ENCODE data around the gene MTF2. TPM values are rescaled to one million over a fixed set of nuclear protein-coding genes. Genes with fewer than 3 reads are reported as not detected.

MTF2 gene
- total RNA-seq, 6 experiments from 2014 or later = 4.5 to 9.3 (median 7.1) TPM

- Histone ChIP-seq H3K9me3 (no peaks in the 10 kb centered on the region), H3K4me3 (no peak overlapping the region), H3K27me3 (no peaks in the 10 kb centered on the region), H3K4me1 (peaks cover 0 to 18% (median 7%) of the 10 kb centered on the region in 4 donors), H3K36me3 (no peaks in the 10 kb centered on the region), H3K27ac (no peak overlapping the region)
- DNase-seq = no peak
- intact Hi-C loops (cut with DNase I) = no loop called here
- ATAC-seq = no peak
- 100% methylated on average over 2 of the region's 2 CpGs for WGBS (ENCODE audit: insufficient coverage, low coverage, low lambda C conversion rate, missing lambda C conversion rate)
- TF ChIP-seq CTCF (IDR thresholded peaks at IDR 0.05) = no peak
- no peak for TF ChIP-seq POLR2A (IDR thresholded peaks at IDR 0.05)
These were observed 4.9 kb downstream of the MTF2 start for GRCh38 chr1:93083979-93084378.

GRCh38 chr1:93087532-93087931, 8.4 kb downstream of the MTF2 start:
- Histone ChIP-seq H3K4me3 (no peak overlapping the region), H3K4me1 (no peaks in the 10 kb centered on the region), H3K27ac (no peak overlapping the region), H3K36me3 (no peaks in the 10 kb centered on the region), H3K9me3 (no peaks in the 10 kb centered on the region), H3K27me3 (no peaks in the 10 kb centered on the region)
- TF ChIP-seq POLR2A (IDR thresholded peaks at IDR 0.05) (no peak), CTCF (IDR thresholded peaks at IDR 0.05) (no peak)
- WGBS (ENCODE audit: insufficient coverage, low coverage, low lambda C conversion rate, missing lambda C conversion rate) = 85% methylated on average over 1 of the region's 2 CpGs
- intact Hi-C loops (cut with DNase I) = no loop called here
- DNase-seq (no peak), ATAC-seq (no peak)

- no peaks in the 10 kb centered on the region for H3K4me1 ChIP-seq
- 86% methylated on average over 2 of the region's 2 CpGs for WGBS (ENCODE audit: insufficient coverage, low coverage, low lambda C conversion rate, missing lambda C conversion rate)
- no peak overlapping the region for H3K27ac ChIP-seq
- DNase-seq (no peak), ATAC-seq (peak in 1 of 4 donors; percentile 34)
- H3K27me3 ChIP-seq = no peaks in the 10 kb centered on the region
- no peaks in the 10 kb centered on the region for H3K36me3 ChIP-seq
- no peak overlapping the region for H3K4me3 ChIP-seq
- no peak for TF ChIP-seq POLR2A (IDR thresholded peaks at IDR 0.05)
- no peaks in the 10 kb centered on the region for H3K9me3 ChIP-seq
- intact Hi-C loops (cut with DNase I) = no loop called here
These were observed 14.4 kb downstream of the MTF2 start for GRCh38 chr1:93093332-93094006.

DNA sequence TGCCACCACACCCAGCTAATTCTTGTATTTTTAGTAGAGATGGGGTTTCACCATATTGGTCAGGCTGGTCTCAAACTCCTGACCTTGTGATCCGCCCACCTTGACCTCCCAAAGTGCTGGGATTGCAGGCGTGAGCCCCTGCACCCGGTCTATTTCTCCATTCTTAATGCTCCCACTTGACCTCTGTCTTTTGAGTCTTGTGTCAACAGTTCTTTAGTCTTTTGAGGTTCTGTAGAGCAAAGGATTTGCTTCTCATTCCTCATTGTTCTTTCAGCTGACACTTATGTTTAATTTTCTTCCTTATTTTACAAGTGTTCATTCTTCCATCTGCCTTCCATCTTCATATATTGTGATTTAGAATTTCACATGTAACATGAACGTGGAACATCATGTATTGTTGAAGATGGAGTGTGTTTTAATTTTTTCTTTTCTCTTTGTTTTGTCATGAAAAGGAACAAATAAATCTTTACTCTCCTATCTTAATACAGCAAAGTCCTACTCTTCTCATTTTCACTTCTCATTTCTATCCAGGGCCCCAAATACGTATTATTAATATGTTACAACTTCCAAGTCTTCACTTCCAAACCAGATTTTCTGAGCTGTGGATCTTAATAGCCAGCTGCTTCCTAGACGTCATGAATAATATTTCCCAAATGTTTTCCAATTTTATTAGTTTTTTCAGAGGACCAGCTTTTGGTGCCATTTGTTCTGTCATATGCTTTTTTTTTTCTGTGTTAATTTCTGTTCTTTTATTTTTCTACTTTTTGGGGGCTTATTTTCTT, 16.9 kb downstream of the MTF2 start:
- H3K36me3 ChIP-seq = no peaks in the 10 kb centered on the region
- intact Hi-C loops (cut with DNase I) = no loop called here
- no peak for TF ChIP-seq POLR2A (IDR thresholded peaks at IDR 0.05)
- TF ChIP-seq CTCF (IDR thresholded peaks at IDR 0.05) = no peak
- no peaks in the 10 kb centered on the region for H3K27me3 ChIP-seq
- H3K4me1 ChIP-seq = no peaks in the 10 kb centered on the region
- no peak overlapping the region for H3K4me3 ChIP-seq
- DNase-seq (no peak), ATAC-seq (no peak)
- 69% methylated on average over 6 of the region's 6 CpGs for WGBS (ENCODE audit: insufficient coverage, low coverage, low lambda C conversion rate, missing lambda C conversion rate)
- H3K27ac ChIP-seq = no peak overlapping the region
- no peaks in the 10 kb centered on the region for H3K9me3 ChIP-seq

DNA sequence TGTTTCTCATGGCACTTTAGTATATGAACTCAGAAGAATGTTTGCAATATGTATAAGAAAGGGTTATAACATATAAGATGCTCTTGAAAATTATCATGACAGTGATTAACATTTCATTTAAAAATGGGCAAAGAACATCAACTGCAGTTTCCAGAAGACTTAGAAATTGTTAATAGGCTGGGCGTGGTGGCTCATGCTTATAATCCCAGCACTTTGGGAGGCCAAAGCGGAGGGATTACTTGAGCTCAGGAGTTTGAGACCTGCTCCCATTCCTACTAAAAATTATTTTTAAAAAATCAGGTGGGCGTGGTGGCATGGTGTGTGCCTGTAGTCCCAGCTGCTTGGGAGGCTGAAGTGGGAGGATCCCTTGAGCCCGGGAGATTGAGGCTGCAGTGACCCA, 23.1 kb downstream of the MTF2 start:
- H3K36me3 ChIP-seq = no peaks in the 10 kb centered on the region
- no peaks in the 10 kb centered on the region for H3K27me3 ChIP-seq
- intact Hi-C loops (cut with DNase I) = no loop called here
- ATAC-seq (no peak), DNase-seq (no peak)
- H3K4me3 ChIP-seq = no peak overlapping the region
- no peak for TF ChIP-seq POLR2A (IDR thresholded peaks at IDR 0.05)
- TF ChIP-seq CTCF (IDR thresholded peaks at IDR 0.05) = no peak
- 94% methylated on average over 4 of the region's 4 CpGs for WGBS (ENCODE audit: insufficient coverage, low coverage, low lambda C conversion rate, missing lambda C conversion rate)
- no peaks in the 10 kb centered on the region for H3K9me3 ChIP-seq
- no peaks in the 10 kb centered on the region for H3K4me1 ChIP-seq
- no peak overlapping the region for H3K27ac ChIP-seq
